Muscle layer of duodenum (tissue), 2 donors: ENCODE data around the gene SLC12A9.

Experiments used
- H3K27ac ChIP-seq: one replicate; pipeline ENCODE4 v1.7.0; 2013; ENCODE audit warnings: mild to moderate bottlenecking, low read length
- H3K27me3 ChIP-seq: one replicate; pipeline ENCODE4 v1.7.0; 2013; ENCODE audit warnings: low read depth, mild to moderate bottlenecking, control low read depth, low read length
- H3K36me3 ChIP-seq, 2 donors: one replicate each; pipeline ENCODE4 v1.7.0; 2013; ENCODE audit warnings: low read length in 2 of 2, control low read depth in 1 of 2, mild to moderate bottlenecking in 1 of 2; ENCODE audit not compliant: insufficient read depth in 2 of 2, control insufficient read depth in 1 of 2
- H3K4me1 ChIP-seq, 2 donors: one replicate each; pipeline ENCODE4 v1.7.0; 2013; ENCODE audit warnings: low read length in 2 of 2, mild to moderate bottlenecking in 2 of 2, control low read depth in 1 of 2, moderate library complexity in 1 of 2; ENCODE audit not compliant: insufficient read depth in 2 of 2, control insufficient read depth in 1 of 2
- H3K4me3 ChIP-seq, 2 donors: one replicate each; pipeline ENCODE4 v1.7.0; 2013; ENCODE audit warnings: low read length in 2 of 2, low read depth in 1 of 2, mild to moderate bottlenecking in 1 of 2
- H3K9me3 ChIP-seq, 2 donors: one replicate each; pipeline ENCODE4 v1.7.0; 2013; ENCODE audit warnings: low read length in 2 of 2, control low read depth in 1 of 2, mild to moderate bottlenecking in 1 of 2; ENCODE audit not compliant: control insufficient read depth in 1 of 2
- donor health status: healthy.

SLC12A9 gene

DNA sequence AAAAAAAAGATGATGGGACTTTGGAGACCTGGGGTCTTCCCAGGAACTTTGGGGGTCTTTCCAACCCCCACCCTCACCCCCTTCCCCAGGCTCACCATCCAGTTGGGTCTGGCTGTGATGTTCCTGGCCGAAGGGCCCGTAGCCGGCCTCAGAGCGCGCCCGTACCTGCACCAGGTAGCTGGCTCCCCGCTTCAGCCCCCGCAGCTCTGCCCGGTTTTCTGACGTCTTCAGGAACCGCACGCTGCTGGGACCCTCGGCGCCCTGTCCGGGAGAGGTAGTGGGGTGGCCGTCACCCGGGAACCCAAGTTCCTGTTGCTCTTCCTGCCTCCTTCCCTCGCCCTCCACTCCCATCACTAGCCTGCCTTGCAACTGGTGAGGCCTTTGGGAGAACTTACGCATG is 35.4 kb upstream of the SLC12A9 start:
- Histone ChIP-seq H3K27ac (no peak overlapping the region), H3K36me3 (peaks cover 0 to 67% of the 10 kb centered on the region in 2 donors)

DNA sequence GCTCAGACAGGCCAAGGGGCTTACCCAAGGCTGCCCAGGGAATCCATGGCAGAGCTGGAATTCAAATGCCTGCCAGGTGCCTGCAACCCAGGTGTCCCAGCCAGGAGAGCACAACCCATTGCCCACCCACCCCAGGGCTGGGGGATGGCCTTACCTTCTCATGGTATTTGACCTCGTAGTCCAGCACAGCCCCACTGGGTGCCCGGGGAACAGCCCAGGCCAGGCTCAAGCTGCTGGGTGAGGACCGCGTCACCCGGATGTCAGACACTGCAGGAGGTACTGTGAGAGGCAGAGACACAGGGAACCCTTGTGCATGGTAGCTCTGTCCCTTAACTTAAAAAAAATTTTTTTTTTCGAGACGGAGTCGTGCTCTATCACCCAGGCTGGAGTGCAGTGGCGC is 34.1 kb upstream of the SLC12A9 start:
- no peaks in the 10 kb centered on the region for H3K27me3 ChIP-seq

More for the DNA sequence above, 35.4 kb upstream of the SLC12A9 start:
- Histone ChIP-seq H3K27me3 (no peaks in the 10 kb centered on the region), H3K4me3 (no peak overlapping the region), H3K4me1 (no peaks in the 10 kb centered on the region), H3K9me3 (no peaks in the 10 kb centered on the region)

DNA sequence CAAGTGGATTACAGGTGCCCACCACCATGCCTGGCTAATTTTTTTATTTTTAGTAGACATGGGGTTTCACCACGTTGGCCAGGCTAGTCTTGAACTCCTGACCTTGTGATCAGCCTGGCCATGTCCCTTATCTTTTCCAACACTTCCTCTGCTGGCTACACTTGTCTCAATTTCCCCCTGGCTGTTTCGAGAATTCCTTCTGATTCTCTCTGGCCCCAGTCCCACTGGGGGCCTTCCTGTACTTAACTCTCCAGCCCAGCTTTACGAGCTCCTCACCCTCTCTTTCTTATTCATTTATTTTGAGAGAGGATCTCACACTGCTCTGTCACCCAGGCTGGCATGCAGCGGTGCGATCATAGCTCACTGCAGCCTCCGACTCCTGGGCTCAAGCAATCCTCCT is 33.7 kb upstream of the SLC12A9 start:
- no peak overlapping the region for H3K4me3 ChIP-seq
- H3K9me3 ChIP-seq: no peaks in the 10 kb centered on the region
- no peaks in the 10 kb centered on the region for H3K27me3 ChIP-seq
- H3K4me1 ChIP-seq: no peaks in the 10 kb centered on the region
- peaks cover 0 to 64% of the 10 kb centered on the region in 2 donors for H3K36me3 ChIP-seq
- H3K27ac ChIP-seq: no peak overlapping the region

More for the DNA sequence above, 34.1 kb upstream of the SLC12A9 start:
- H3K4me1 ChIP-seq: no peaks in the 10 kb centered on the region
- no peak overlapping the region for H3K4me3 ChIP-seq
- H3K36me3 ChIP-seq: peaks cover 0 to 64% of the 10 kb centered on the region in 2 donors
- H3K27ac ChIP-seq: no peak overlapping the region
- H3K9me3 ChIP-seq: no peaks in the 10 kb centered on the region

DNA sequence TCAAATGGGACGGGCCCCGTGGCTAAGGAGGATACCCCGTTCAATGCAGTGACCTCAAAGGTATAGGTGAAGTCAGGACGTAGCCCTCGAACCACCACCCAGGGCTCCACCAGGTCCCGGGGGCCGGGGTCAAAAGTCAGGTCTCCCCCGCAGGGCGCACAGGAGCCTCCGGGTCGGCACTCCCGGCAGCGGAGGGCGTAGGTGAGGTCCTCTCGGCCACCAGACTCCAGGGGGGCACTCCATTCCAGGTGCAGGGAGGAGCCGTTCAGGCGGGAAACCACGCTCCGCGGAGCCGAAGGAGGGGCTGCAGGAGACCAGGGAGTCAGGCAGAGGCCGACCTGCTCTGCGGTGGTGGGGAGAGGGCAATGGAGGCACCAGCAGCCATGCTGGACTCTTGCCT is 32.9 kb upstream of the SLC12A9 start:
- Histone ChIP-seq H3K36me3 (peaks cover 0 to 65% of the 10 kb centered on the region in 2 donors), H3K4me1 (peaks cover 0 to 5% of the 10 kb centered on the region in 2 donors), H3K9me3 (no peaks in the 10 kb centered on the region), H3K4me3 (no peak overlapping the region), H3K27me3 (no peaks in the 10 kb centered on the region), H3K27ac (no peak overlapping the region)

DNA sequence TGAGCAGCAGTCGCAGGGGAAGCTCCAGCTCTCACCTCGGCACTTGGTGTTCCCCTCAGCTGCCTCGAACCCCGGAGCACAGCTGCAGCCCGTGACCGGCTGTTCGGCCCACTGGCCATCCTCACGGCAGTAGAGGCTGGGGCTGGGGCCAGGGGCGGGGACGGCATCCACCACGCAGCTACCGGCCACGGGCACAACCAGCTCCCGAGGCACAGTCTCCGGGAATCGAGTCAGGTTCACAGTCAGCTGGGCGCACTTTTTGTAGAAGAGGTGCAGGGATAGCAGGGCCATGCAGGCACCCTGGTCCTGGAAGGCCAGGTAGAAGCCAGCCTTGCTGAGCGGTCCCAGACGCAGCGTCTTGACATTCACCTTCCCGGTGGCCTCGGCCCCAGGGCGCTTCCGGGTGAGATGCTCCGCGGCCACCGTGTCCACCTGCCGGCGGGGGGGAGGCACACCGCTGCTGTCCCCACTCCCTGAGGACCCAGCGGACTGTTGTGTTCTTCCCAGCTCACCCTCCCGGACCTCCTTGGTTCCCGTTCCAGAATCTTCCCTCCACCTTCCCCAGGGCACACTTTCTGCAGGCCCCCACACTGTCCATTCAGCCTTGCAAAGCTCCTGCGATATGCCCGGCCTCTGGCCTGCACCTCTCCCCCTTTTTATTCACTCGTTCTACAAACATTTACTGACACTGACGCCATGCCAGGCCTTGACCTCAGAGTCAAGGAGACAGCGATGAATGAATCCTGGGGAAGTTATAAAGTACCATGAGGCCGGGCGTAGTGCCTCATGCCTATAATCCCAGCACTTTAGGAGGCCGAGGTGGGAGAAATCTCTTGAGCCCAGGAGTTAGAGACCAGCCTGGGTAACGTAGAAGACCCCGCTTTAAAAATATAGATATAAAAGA is 30.0 kb upstream of the SLC12A9 start:
- H3K36me3 ChIP-seq: peaks cover 0 to 51% of the 10 kb centered on the region in 2 donors
- H3K9me3 ChIP-seq: no peaks in the 10 kb centered on the region
- H3K4me1 ChIP-seq: peaks cover 5 to 23% of the 10 kb centered on the region in 2 donors
- no peak overlapping the region for H3K27ac ChIP-seq
- H3K4me3 ChIP-seq: no peak overlapping the region
- no peaks in the 10 kb centered on the region for H3K27me3 ChIP-seq

DNA sequence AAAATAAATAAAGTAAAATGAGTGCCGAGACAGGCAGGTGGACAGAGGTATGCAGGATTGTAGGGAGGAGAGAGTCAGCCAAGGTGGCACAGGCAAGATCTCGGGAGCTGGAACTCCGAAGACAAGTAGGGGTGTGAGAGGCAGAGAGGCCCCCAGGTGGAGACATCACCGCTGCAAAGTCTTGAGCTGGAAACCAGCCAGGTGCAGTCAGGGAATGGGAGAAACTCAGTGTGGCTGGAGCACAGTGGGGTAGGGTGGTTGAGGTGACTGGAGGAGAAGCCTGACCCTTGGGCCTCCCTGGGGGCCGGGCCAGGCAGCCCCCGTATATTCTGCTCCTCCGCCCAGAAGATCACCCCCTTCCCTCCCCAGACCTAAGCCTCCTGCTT is 29.4 kb upstream of the SLC12A9 start:
- H3K4me1 ChIP-seq: peaks cover 5 to 23% of the 10 kb centered on the region in 2 donors
- H3K27ac ChIP-seq: no peak overlapping the region
- no peak overlapping the region for H3K4me3 ChIP-seq
- peaks cover 0 to 47% of the 10 kb centered on the region in 2 donors for H3K36me3 ChIP-seq
- H3K27me3 ChIP-seq: no peaks in the 10 kb centered on the region
- H3K9me3 ChIP-seq: no peaks in the 10 kb centered on the region

DNA sequence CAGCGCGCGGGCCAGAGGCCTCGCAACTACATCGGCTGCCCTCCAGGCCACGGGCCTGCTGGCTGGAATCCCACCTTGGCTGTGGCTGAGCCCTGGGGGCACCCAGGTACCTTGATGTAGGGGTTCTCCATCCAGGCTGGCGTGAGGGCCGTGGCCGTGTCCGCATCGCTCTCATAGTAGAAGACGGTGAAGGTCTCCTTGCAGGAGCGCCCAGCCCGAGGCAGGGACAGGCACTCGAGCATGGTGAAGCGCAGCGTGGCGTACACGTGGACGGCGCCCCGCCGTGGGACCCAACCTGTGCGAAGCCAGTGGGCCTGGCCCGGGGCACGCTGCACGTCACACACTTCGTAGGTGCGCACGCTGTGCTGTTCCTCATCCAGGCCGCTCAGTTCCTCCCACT is 29.0 kb upstream of the SLC12A9 start:
- H3K9me3 ChIP-seq: no peaks in the 10 kb centered on the region
- no peaks in the 10 kb centered on the region for H3K27me3 ChIP-seq
- H3K4me1 ChIP-seq: peaks cover 5 to 23% of the 10 kb centered on the region in 2 donors
- H3K27ac ChIP-seq: no peak overlapping the region
- no peak overlapping the region for H3K4me3 ChIP-seq
- peaks cover 0 to 44% of the 10 kb centered on the region in 2 donors for H3K36me3 ChIP-seq

DNA sequence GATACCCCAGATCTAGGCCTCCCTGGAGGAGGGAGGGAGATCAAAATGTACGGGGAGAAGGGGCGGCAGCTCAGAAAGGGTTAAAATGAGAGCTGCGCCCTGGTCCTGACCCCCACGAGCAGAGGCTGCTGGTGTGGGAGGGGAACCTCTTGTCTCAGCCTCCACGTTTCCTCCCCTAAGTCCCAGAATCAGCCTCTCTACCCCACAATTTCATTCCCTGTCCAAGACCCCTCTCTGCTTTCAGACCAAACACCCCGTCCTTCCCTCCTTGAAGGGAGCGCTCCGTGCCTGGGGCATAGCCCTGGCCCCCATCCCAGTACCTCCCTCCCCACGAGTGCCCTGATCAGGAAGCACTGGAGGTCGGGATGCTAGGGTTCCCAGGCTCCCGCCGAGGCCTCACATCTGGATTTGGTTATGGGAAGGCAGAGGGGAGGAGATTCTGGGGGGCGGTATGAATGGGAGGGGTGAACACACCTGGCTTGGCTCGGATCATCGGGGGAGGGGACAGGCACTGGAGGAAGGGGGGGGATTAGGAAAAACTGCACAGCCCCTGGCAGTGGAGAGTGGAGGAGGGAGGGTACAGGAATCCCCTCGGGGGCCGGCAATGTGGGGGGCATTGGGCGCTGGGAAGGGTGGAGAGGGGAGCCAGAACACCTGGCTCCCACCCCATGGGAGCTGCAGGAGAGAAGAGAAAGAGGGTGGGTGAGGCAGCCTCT is 27.9 kb upstream of the SLC12A9 start:
- peak overlapping the region; percentile 59 to 75 for H3K4me3 ChIP-seq
- H3K27ac ChIP-seq: no peak overlapping the region
- H3K9me3 ChIP-seq: no peaks in the 10 kb centered on the region
- H3K36me3 ChIP-seq: peaks cover 0 to 38% of the 10 kb centered on the region in 2 donors
- peaks cover 5 to 23% of the 10 kb centered on the region in 2 donors for H3K4me1 ChIP-seq
- no peaks in the 10 kb centered on the region for H3K27me3 ChIP-seq

DNA sequence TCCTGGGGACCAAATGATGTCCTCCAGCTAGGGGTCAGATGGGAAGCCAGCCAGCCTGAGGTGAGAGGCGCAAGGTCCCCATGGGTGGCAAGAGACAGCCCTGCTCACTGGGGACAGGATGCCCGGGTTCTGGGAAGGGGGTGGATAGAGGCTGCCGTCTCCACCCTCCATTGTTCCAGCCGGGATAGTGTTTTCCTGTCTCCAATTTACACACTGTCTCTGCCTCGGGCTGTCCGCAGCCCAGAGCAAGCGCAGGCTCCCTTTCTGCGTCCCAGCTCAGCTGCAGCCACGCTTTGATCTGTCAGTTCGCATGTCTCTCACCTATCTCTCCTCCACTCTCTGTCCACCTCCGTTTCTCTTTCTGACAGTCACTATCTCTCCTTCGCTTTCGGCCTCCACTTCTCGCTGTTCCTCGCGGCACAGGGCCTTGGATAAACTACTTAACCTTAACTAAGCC is 27.3 kb upstream of the SLC12A9 start:
- Histone ChIP-seq H3K36me3 (peaks cover 0 to 32% of the 10 kb centered on the region in 2 donors), H3K27ac (peak overlapping the region; percentile 65), H3K4me3 (peak overlapping the region; percentile 59 to 75), H3K4me1 (peaks cover 5 to 23% of the 10 kb centered on the region in 2 donors), H3K27me3 (no peaks in the 10 kb centered on the region), H3K9me3 (no peaks in the 10 kb centered on the region)

DNA sequence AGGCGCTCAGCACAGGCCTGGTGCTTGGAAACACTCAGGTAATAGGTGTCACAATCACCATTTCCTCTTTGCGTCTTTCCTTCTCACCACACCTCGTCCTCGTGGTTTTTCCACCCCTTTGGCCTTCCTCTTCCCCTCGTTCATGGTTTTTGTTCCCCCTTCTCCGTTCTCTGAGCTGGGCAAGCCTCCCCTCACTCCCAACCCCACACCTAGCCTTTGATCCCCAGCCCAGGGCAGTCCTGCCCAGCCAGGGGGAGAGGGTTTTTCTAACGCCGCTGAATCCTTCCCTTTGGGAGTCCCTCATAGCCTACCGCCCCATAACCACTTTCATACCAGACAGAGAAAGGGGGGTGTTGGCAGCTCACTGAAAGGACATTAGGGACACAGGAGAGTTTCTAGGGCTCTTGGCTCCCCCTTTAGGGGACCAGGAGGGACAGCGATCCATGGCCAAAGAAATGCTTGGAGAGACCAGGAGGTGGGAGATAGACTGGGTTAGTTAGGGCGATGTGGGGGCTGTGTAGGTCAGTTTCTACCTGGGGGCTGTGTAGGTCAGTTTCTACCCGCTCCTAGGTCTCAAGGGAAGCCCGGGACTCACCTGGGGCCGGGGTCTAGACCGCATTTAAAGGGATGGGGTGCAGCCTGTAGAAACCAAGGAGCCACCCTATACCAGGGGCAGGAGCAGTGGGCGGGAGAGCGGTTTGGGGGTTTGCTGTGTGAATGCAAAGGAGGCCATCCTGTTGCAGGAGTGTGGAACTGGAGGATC is 26.6 kb upstream of the SLC12A9 start:
- H3K4me1 ChIP-seq: peaks cover 5 to 23% of the 10 kb centered on the region in 2 donors
- peak overlapping the region; percentile 59 to 75 for H3K4me3 ChIP-seq
- H3K27me3 ChIP-seq: no peaks in the 10 kb centered on the region
- peaks cover 0 to 25% of the 10 kb centered on the region in 2 donors for H3K36me3 ChIP-seq
- H3K9me3 ChIP-seq: no peaks in the 10 kb centered on the region
- H3K27ac ChIP-seq: peak overlapping the region; percentile 65
